Activated naive CD8-positive, alpha-beta T cell treated with anti-CD3 and anti-CD28 coated beads, Interleukin-2, amount 10 ng/mL, durations not matched to agents 7 days and 5 days (primary cell): ENCODE measurements around the gene AIF1. TPM values are rescaled to one million over a fixed set of nuclear protein-coding genes. Genes with fewer than 3 reads are reported as not detected.
A peak's percentile ranks its signal among the peaks of the same experiment; 100 is the strongest.

Experiments
- ATAC-seq: fragments of 150-1000 bp; cut with Tn5 transposase; one replicate; pipeline ENCODE4 v1.10.0; 2021; ENCODE audit warnings: low read depth, moderate library complexity
- POLR2A ChIA-PET: fragments of 350-600 bp; sonication (Branson Sonifier 250); formaldehyde crosslinking; loops from one replicate; lab custom pipeline; 2021; ENCODE audit warnings: antibody characterized with exemption; lab: Charles Lee
- DNase-seq: peaks from one replicate; pipeline ENCODE4 v3.0.0; 2021
- H3K27ac Mint-ChIP-seq: one replicate; pipeline ENCODE4 v1.8.0; 2022; ENCODE audit warnings: mild to moderate bottlenecking, mixed read lengths
- H3K27me3 Mint-ChIP-seq: one replicate; pipeline ENCODE4 v1.8.0; 2022; ENCODE audit warnings: mild to moderate bottlenecking, moderate library complexity, mixed read lengths
- H3K36me3 Mint-ChIP-seq: one replicate; pipeline ENCODE4 v1.8.0; 2021; ENCODE audit warnings: mild to moderate bottlenecking, mixed read lengths
- H3K4me1 Mint-ChIP-seq: one replicate; pipeline ENCODE4 v1.8.0; 2021; ENCODE audit warnings: mixed read lengths
- H3K4me3 Mint-ChIP-seq: one replicate; pipeline ENCODE4 v1.8.0; 2022; ENCODE audit warnings: mild to moderate bottlenecking, moderate library complexity, mixed read lengths
- H3K9me3 Mint-ChIP-seq: one replicate; pipeline ENCODE4 v1.8.0; 2021; ENCODE audit warnings: mixed read lengths
- total RNA-seq, 2 experiments: library from RNA; stranded (reverse); gene quantifications; one replicate each; pipeline ENCODE4 v1.2.3, GENCODE V29; 2021

AIF1 gene
- total RNA-seq, 2 experiments from 2014 or later = 117 to 118 TPM

- ATAC-seq (no peak), DNase-seq (no peak)
- no peaks in the 10 kb centered on the region for H3K27me3 Mint-ChIP-seq
- no peak overlapping the region for H3K27ac Mint-ChIP-seq
- H3K4me3 Mint-ChIP-seq = no peak overlapping the region
- H3K9me3 Mint-ChIP-seq = no peaks in the 10 kb centered on the region
- H3K4me1 Mint-ChIP-seq = peaks cover 16% of the 10 kb centered on the region
- peaks cover 18% of the 10 kb centered on the region for H3K36me3 Mint-ChIP-seq
- POLR2A ChIA-PET = interaction anchor here (0.7 to 0.8 kb wide), 2 partner anchors 21 to 177 kb away, joined by 3 read pairs; no protein-coding TSS in a partner anchor
These were observed 28.9 kb downstream of the AIF1 start for GRCh38 chr6:31643818-31644454.

- H3K36me3 Mint-ChIP-seq = peaks cover 23% of the 10 kb centered on the region
- POLR2A ChIA-PET = no interaction called here
- ATAC-seq (no peak), DNase-seq (no peak)
- H3K4me3 Mint-ChIP-seq = no peak overlapping the region
- H3K27ac Mint-ChIP-seq = peak overlapping the region; percentile 47
- H3K9me3 Mint-ChIP-seq = no peaks in the 10 kb centered on the region
- no peaks in the 10 kb centered on the region for H3K27me3 Mint-ChIP-seq
- H3K4me1 Mint-ChIP-seq = peaks cover 17% of the 10 kb centered on the region
These were observed 30.3 kb downstream of the AIF1 start for GRCh38 chr6:31645325-31645724.

- ATAC-seq (peak; percentile 55), DNase-seq (no peak)
- peaks cover 35% of the 10 kb centered on the region for H3K4me1 Mint-ChIP-seq
- H3K36me3 Mint-ChIP-seq = peaks cover 28% of the 10 kb centered on the region
- H3K27me3 Mint-ChIP-seq = no peaks in the 10 kb centered on the region
- H3K9me3 Mint-ChIP-seq = no peaks in the 10 kb centered on the region
- H3K4me3 Mint-ChIP-seq = peak overlapping the region; percentile 94
- peak overlapping the region; percentile 99 for H3K27ac Mint-ChIP-seq
- POLR2A ChIA-PET = interaction anchor here (0.6 to 8.0 kb wide), 24 partner anchors 9 to 318 kb away, joined by 3 to 138 read pairs (median 6); partner anchors contain the start of genes C6orf47, CSNK2B, DDX39B and EHMT2
These were observed 36.7 kb downstream of the AIF1 start for GRCh38 chr6:31651602-31652191.

- peak; percentile 66 for ATAC-seq
- H3K27ac Mint-ChIP-seq = peak overlapping the region; percentile 99
- peaks cover 29% of the 10 kb centered on the region for H3K36me3 Mint-ChIP-seq
- peaks cover 46% of the 10 kb centered on the region for H3K4me1 Mint-ChIP-seq
- no peak for DNase-seq
- no peaks in the 10 kb centered on the region for H3K27me3 Mint-ChIP-seq
- no peaks in the 10 kb centered on the region for H3K9me3 Mint-ChIP-seq
- POLR2A ChIA-PET = interaction anchor here (0.7 to 8.0 kb wide), 27 partner anchors 10 to 306 kb away, joined by 3 to 138 read pairs (median 5); partner anchors contain the start of genes ABHD16A, C6orf47, CSNK2B and DDX39B
- H3K4me3 Mint-ChIP-seq = peak overlapping the region; percentile 94
These were observed 38.1 kb downstream of the AIF1 start for GRCh38 chr6:31652925-31653724.

- H3K36me3 Mint-ChIP-seq = peaks cover 27% of the 10 kb centered on the region
- POLR2A ChIA-PET = interaction anchor here (0.7 to 8.0 kb wide), 2 partner anchors 9 to 90 kb away, joined by 4 to 138 read pairs; partner anchors contain the start of genes C6orf47, CSNK2B and GPANK1
These were observed 39.7 kb downstream of the AIF1 start for GRCh38 chr6:31654574-31655348.

GRCh38 chr6:31655349-31656237 is 40.6 kb downstream of the AIF1 start, which contains the start of gene APOM:
TSS of gene APOM (plus strand) at chr6:31655894. CDS start at chr6:31655967, 73 bp downstream.
- DNase-seq (no peak), ATAC-seq (no peak)
- Mint-ChIP-seq H3K36me3 (peaks cover 25% of the 10 kb centered on the region), H3K9me3 (no peaks in the 10 kb centered on the region), H3K27me3 (no peaks in the 10 kb centered on the region), H3K27ac (peak within 1 kb of the TSS; percentile 57), H3K4me1 (peaks cover 49% of the 10 kb centered on the region), H3K4me3 (no peak within 1 kb of the TSS)
- POLR2A ChIA-PET = interaction anchor here (0.6 to 8.0 kb wide), 2 partner anchors 8 to 81 kb away, joined by 3 to 138 read pairs; partner anchors contain the start of genes C6orf47, CLIC1, CSNK2B and GPANK1

More at GRCh38 chr6:31654574-31655348, 39.7 kb downstream of the AIF1 start:
- H3K27me3 Mint-ChIP-seq = no peaks in the 10 kb centered on the region
- no peak overlapping the region for H3K27ac Mint-ChIP-seq
- no peaks in the 10 kb centered on the region for H3K9me3 Mint-ChIP-seq
- ATAC-seq = no peak
- no peak for DNase-seq
- no peak overlapping the region for H3K4me3 Mint-ChIP-seq
- peaks cover 53% of the 10 kb centered on the region for H3K4me1 Mint-ChIP-seq

GRCh38 chr6:31657406-31658157 is 42.5 kb downstream of the AIF1 start:
- no peak for ATAC-seq
- POLR2A ChIA-PET = interaction anchor here (0.5 to 1.1 kb wide), 2 partner anchors 46 to 80 kb away, joined by 3 read pairs; no protein-coding TSS in a partner anchor
- Mint-ChIP-seq H3K36me3 (peaks cover 29% of the 10 kb centered on the region), H3K9me3 (no peaks in the 10 kb centered on the region), H3K27me3 (no peaks in the 10 kb centered on the region), H3K4me1 (peaks cover 50% of the 10 kb centered on the region), H3K4me3 (peak overlapping the region; percentile 92), H3K27ac (peak overlapping the region; percentile 89)
- no peak for DNase-seq

GRCh38 chr6:31658158-31658688 is 43.2 kb downstream of the AIF1 start:
- H3K36me3 Mint-ChIP-seq = peaks cover 34% of the 10 kb centered on the region
- ATAC-seq (no peak), DNase-seq (no peak)
- no peaks in the 10 kb centered on the region for H3K27me3 Mint-ChIP-seq
- peaks cover 51% of the 10 kb centered on the region for H3K4me1 Mint-ChIP-seq
- peak overlapping the region; percentile 92 for H3K4me3 Mint-ChIP-seq
- H3K27ac Mint-ChIP-seq = peak overlapping the region; percentile 89
- POLR2A ChIA-PET = interaction anchor here (0.5 to 2.0 kb wide), 4 partner anchors 36 to 129 kb away, joined by 3 to 9 read pairs (median 4); partner anchors contain the start of gene DDX39B
- no peaks in the 10 kb centered on the region for H3K9me3 Mint-ChIP-seq

- POLR2A ChIA-PET = interaction anchor here (0.6 to 2.7 kb wide), 8 partner anchors 13 to 1917 kb away, joined by 3 to 21 read pairs (median 4); partner anchors contain the start of gene DDX39B
- Mint-ChIP-seq H3K4me1 (peaks cover 58% of the 10 kb centered on the region), H3K36me3 (peaks cover 41% of the 10 kb centered on the region)
These were observed 44.1 kb downstream of the AIF1 start for GRCh38 chr6:31658983-31659648.

GRCh38 chr6:31659649-31660380 is 44.8 kb downstream of the AIF1 start:
- Mint-ChIP-seq H3K36me3 (peaks cover 46% of the 10 kb centered on the region), H3K9me3 (no peaks in the 10 kb centered on the region), H3K27me3 (no peaks in the 10 kb centered on the region), H3K4me1 (peaks cover 61% of the 10 kb centered on the region), H3K27ac (peak overlapping the region; percentile 89), H3K4me3 (peak overlapping the region; percentile 92)
- ATAC-seq = peak; percentile 53
- POLR2A ChIA-PET = interaction anchor here (1.0 to 7.0 kb wide), 11 partner anchors 7 to 242 kb away, joined by 3 to 138 read pairs (median 4); partner anchors contain the start of genes ABHD16A, APOM, BAG6 and CLIC1
- DNase-seq = no peak

More at GRCh38 chr6:31658983-31659648, 44.1 kb downstream of the AIF1 start:
- Mint-ChIP-seq H3K27me3 (no peaks in the 10 kb centered on the region), H3K9me3 (no peaks in the 10 kb centered on the region), H3K4me3 (peak overlapping the region; percentile 92), H3K27ac (peak overlapping the region; percentile 89)
- ATAC-seq (no peak), DNase-seq (no peak)
